IMR-90 (cell line): ENCODE data around the gene TTC5. TPM values are rescaled to one million over a fixed set of nuclear protein-coding genes. Genes with fewer than 3 reads are reported as not detected.

Experiments
- ATAC-seq: fragments of 200-7000 bp; cut with Tn5 transposase; 2 replicates; pipeline ENCODE4 v1.9.1; 2020; ENCODE audit warnings: low read depth, mild to moderate bottlenecking, moderate library complexity
- BruUV-seq: library from RNA; stranded (reverse); fragments of 400-500 nt; replicated peaks from 2 replicates; lab custom pipeline; 2021; lab: Mats Ljungman, UMichigan
- CTCF ChIA-PET: fragments of 300-600 bp; formaldehyde crosslinking; extraction: SDS; loops from one replicate; lab custom pipeline; 2021; ENCODE audit warnings: antibody characterized with exemption; lab: Yijun Ruan, JAX
- POLR2A ChIA-PET: fragments of 300-600 bp; sonication (Branson Sonifier 250); formaldehyde crosslinking; loops from one replicate; lab custom pipeline; 2022; ENCODE audit warnings: antibody characterized with exemption; ENCODE audit not compliant: unreplicated experiment; lab: Charles Lee
- DNase-seq: peaks from one replicate; pipeline ENCODE4 v3.0.0; 2013
- H2AFZ ChIP-seq: replicated peaks from 2 replicates; pipeline ENCODE3; 2013; ENCODE audit warnings: low read length, mild to moderate bottlenecking; ENCODE audit not compliant: poor library complexity
- H2AK5ac ChIP-seq: 2 replicates; pipeline ENCODE4 v1.6.1; 2013; ENCODE audit warnings: low read depth, low read length, inconsistent platforms
- H2AK9ac ChIP-seq: replicated peaks from 2 replicates; pipeline ENCODE3; 2013; ENCODE audit warnings: mild to moderate bottlenecking, low read depth, low read length, moderate library complexity; ENCODE audit not compliant: poor library complexity
- H2BK120ac ChIP-seq: 2 replicates; pipeline ENCODE4 v1.6.1; 2013; ENCODE audit warnings: low read depth, low read length, inconsistent platforms
- H2BK15ac ChIP-seq: 3 replicates; pipeline ENCODE4 v1.6.1; 2013; ENCODE audit warnings: low read depth, low read length, inconsistent platforms
- H2BK20ac ChIP-seq: 2 replicates; pipeline ENCODE4 v1.6.1; 2013; ENCODE audit warnings: low read depth, mild to moderate bottlenecking, inconsistent platforms, low read length, moderate library complexity
- H2BK5ac ChIP-seq: 2 replicates; pipeline ENCODE4 v1.6.1; 2013; ENCODE audit warnings: mild to moderate bottlenecking, low read depth, low read length, inconsistent platforms; ENCODE audit not compliant: poor library complexity, severe bottlenecking
- H3K14ac ChIP-seq: replicated peaks from 2 replicates; pipeline ENCODE4 v1.6.1; 2013; ENCODE audit warnings: low read depth, low read length, inconsistent platforms
- H3K18ac ChIP-seq: 2 replicates; pipeline ENCODE4 v1.6.1; 2013; ENCODE audit warnings: low read depth, low read length, control low read depth
- H3K23ac ChIP-seq: 2 replicates; pipeline ENCODE4 v1.6.1; 2013; ENCODE audit warnings: low read depth, low read length, inconsistent platforms
- H3K27ac ChIP-seq: 2 replicates; pipeline ENCODE4 v1.5.1; 2013; ENCODE audit warnings: mild to moderate bottlenecking, control low read depth, low read length; ENCODE audit not compliant: insufficient read depth
- H3K27me3 ChIP-seq: 2 replicates; pipeline ENCODE4 v1.6.1; 2013; ENCODE audit warnings: low read length; ENCODE audit not compliant: control insufficient read depth, insufficient read depth
- H3K36me3 ChIP-seq: 2 replicates; pipeline ENCODE4 v1.6.1; 2013; ENCODE audit warnings: low read length, mixed read lengths; ENCODE audit not compliant: control insufficient read depth, insufficient read depth
- H3K4ac ChIP-seq: 2 replicates; pipeline ENCODE4 v1.6.1; 2013; ENCODE audit warnings: low read depth, low read length, inconsistent platforms
- H3K4me1 ChIP-seq: 2 replicates; pipeline ENCODE4 v1.6.1; 2013; ENCODE audit warnings: low read length, mixed read lengths; ENCODE audit not compliant: control insufficient read depth, insufficient read depth
- H3K4me2 ChIP-seq: 2 replicates; pipeline ENCODE4 v1.6.1; 2013; ENCODE audit warnings: low read depth, mild to moderate bottlenecking, control low read depth, low read length, moderate library complexity
- H3K4me3 ChIP-seq: 2 replicates; pipeline ENCODE4 v1.5.1; 2013; ENCODE audit warnings: low read depth, mild to moderate bottlenecking, control low read depth, low read length, moderate library complexity; ENCODE audit not compliant: insufficient read depth
- H3K56ac ChIP-seq: 2 replicates; pipeline ENCODE4 v1.6.1; 2013; ENCODE audit warnings: low read length, inconsistent platforms; ENCODE audit not compliant: insufficient read depth; ENCODE audit errors: extremely low read depth
- H3K79me1 ChIP-seq, 2 experiments: 2 replicates each; pipeline ENCODE4 v1.6.1; 2013; ENCODE audit warnings: low read length in 2 of 2, inconsistent platforms in 1 of 2, low read depth in 1 of 2
- H3K9ac ChIP-seq: 2 replicates; pipeline ENCODE4 v1.6.1; 2013; ENCODE audit warnings: low read depth, low read length, control low read depth
- H3K9me1 ChIP-seq: 2 replicates; pipeline ENCODE4 v1.6.1; 2013; ENCODE audit warnings: low read length, inconsistent platforms; ENCODE audit not compliant: insufficient read depth
- H3K9me3 ChIP-seq: 2 replicates; pipeline ENCODE4 v1.6.1; 2013; ENCODE audit warnings: low read length; ENCODE audit not compliant: control insufficient read depth, insufficient read depth
- H4K20me1 ChIP-seq: 2 replicates; pipeline ENCODE4 v1.6.1; 2013; ENCODE audit warnings: low read length, inconsistent platforms; ENCODE audit not compliant: insufficient read depth
- H4K5ac ChIP-seq: 2 replicates; pipeline ENCODE4 v1.6.1; 2013; ENCODE audit warnings: mild to moderate bottlenecking, low read depth, low read length, control low read depth
- H4K8ac ChIP-seq, 2 experiments: 2 replicates each; pipeline ENCODE4 v1.6.1; 2013; ENCODE audit warnings: low read depth in 2 of 2, low read length in 2 of 2, control low read depth in 1 of 2, inconsistent platforms in 1 of 2
- H4K91ac ChIP-seq: 2 replicates; pipeline ENCODE4 v1.6.1; 2013; ENCODE audit warnings: low read depth, low read length, inconsistent platforms; ENCODE audit not compliant: insufficient read depth
- MAZ ChIP-seq: IDR thresholded peaks from 2 replicates; pipeline ENCODE4 v1.6.1; 2012; ENCODE audit warnings: low read depth, mild to moderate bottlenecking, low read length, improper control_type of control experiment, moderate library complexity, borderline replicate concordance
- MXI1 ChIP-seq: IDR thresholded peaks from 2 replicates; pipeline ENCODE4 v1.6.1; 2012; ENCODE audit warnings: low read depth, mild to moderate bottlenecking, low read length, moderate library complexity, borderline replicate concordance
- WGBS, 2 experiments: methylation state at CpG; one replicate each; pipeline versions ENCODE4 v1.1.5 to v1.1.7; 2013; ENCODE audit warnings: missing lambda C conversion rate in 2 of 2; ENCODE audit not compliant: insufficient read length in 1 of 2; ENCODE audit errors: extremely low coverage in 2 of 2; 5-methylcytosine and 5-hydroxymethylcytosine counted together
- dilution Hi-C: fragments of 300-500 bp; cut with HindIII; formaldehyde crosslinking; loops from one replicate; pipeline ENCODE4 v1.14.3; 2018; ENCODE audit warnings: low sequenced_read_pairs; ENCODE audit not compliant: unreplicated experiment
- in situ Hi-C: fragments of 300-500 bp; cut with MboI; formaldehyde crosslinking; loops from 3 replicates; pipeline ENCODE4 v1.14.3; 2019; ENCODE audit warnings: low sequenced_read_pairs, inconsistent platforms, mixed read lengths
- intact Hi-C: fragments of 100-400 bp; cut with micrococcal nuclease; formaldehyde crosslinking; loops from 2 replicates; pipeline ENCODE4 v1.10.0; 2022
- polyA plus RNA-seq, 3 experiments: library from polyadenylated mRNA; depleted of rRNA; stranded (reverse); fragments of >200 nt; gene quantifications; 2 replicates each; pipeline ENCODE4 v1.2.3, GENCODE V29; 2012; ENCODE audit warnings: low replicate concordance in 1 of 3
- total RNA-seq: library from RNA; depleted of rRNA; stranded (reverse); fragments of >200 nt; gene quantifications from 2 replicates; pipeline ENCODE4 v1.2.3, GENCODE V29; 2012

TTC5 gene
- total and polyA plus RNA-seq, 2 of the 4 experiments (the other 2 are of a cell fraction): 9.8 to 29.4 TPM

DNA sequence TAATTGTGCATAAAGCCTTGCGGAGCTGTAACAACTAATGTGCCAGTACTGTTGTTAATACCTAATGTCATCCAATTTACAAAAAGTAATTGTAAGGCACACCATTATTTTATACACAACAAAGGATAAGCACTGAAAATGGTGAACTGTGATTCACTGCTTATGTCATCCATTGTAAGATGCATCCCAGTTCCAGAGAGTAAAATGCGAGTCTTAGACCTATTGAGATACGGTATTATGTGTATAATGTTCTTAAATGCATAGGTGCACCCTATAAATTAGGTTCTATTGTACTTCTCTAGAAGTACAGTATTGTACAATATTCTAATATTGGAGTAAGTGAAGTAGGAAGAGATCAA lies 38.1 kb upstream of the TTC5 start:
- Histone ChIP-seq H2AK9ac (no peak overlapping the region), H3K9me3 (no peaks in the 10 kb centered on the region), H3K4me1 (no peaks in the 10 kb centered on the region), H3K4ac (peak overlapping the region; percentile 75), H3K4me3 (peak overlapping the region; percentile 71), H2BK15ac (no peak overlapping the region), H2AK5ac (0 out of 2 replicates have a peak overlapping the region, but pooled peaks have one; percentile 16), H2BK20ac (no peak overlapping the region), H2BK120ac (no peak overlapping the region), H3K27me3 (0 out of 2 replicates have a peak, but pooled peaks cover 2% of the 10 kb centered on the region), H3K79me1 (peaks cover 3 to 14% of the 10 kb centered on the region in 2 experiments; a peak in 2 of 4 replicates), H3K4me2 (peak overlapping the region; percentile 74), H2AFZ (peak overlapping the region; percentile 94), H3K56ac (peak overlapping the region; percentile 85), H3K27ac (peak overlapping the region; percentile 71), H4K20me1 (peaks cover 3% of the 10 kb centered on the region; the same call in 1 of the 2 replicates), H2BK5ac (peak overlapping the region; percentile 40), H3K9ac (peak overlapping the region; percentile 90), H4K91ac (peak overlapping the region; percentile 33; the same call in 1 of the 2 replicates), H4K5ac (peak overlapping the region; percentile 42), H3K14ac (peak overlapping the region; percentile 84), H3K36me3 (peaks cover 7% of the 10 kb centered on the region), H3K23ac (peak overlapping the region; percentile 47), H3K9me1 (no peaks in the 10 kb centered on the region), H4K8ac (peak overlapping the region; percentile 55 to 94), H3K18ac (no peak overlapping the region)
- ChIA-PET CTCF (interaction anchor here (1.1 to 3.3 kb wide), 2 partner anchors 13 to 17 kb away, joined by 3 to 17 read pairs; no protein-coding TSS in a partner anchor), POLR2A (interaction anchor here (0.5 to 0.6 kb wide), 3 partner anchors 16 to 631 kb away, joined by 3 to 6 read pairs (median 3); no protein-coding TSS in a partner anchor)
- in situ Hi-C loops: loop anchor here (25.0 kb wide), 2 partner anchors 643 to 743 kb away; partner anchors contain the start of genes METTL17, SLC39A2 and ZNF219
- intact Hi-C loops: loop anchor here (1.0 to 2.0 kb wide), 6 partner anchors 39 to 339 kb away; partner anchors contain the start of genes APEX1, PIP4P1, TEP1 and TTC5
- WGBS, 2 experiments: no CpG with 5 or more reads among the region's 3 CpGs
- dilution Hi-C loops: no loop called here
- ATAC-seq: no peak
- BruUV-seq: no TSS peak
- DNase-seq: peak; percentile 48
- TF ChIP-seq MXI1 (no peak), MAZ (no peak)
